ENCODE data around the gene NFIB.
A peak's percentile ranks its signal among the peaks of the same experiment; 100 is the strongest.

NFIB gene

DNA sequence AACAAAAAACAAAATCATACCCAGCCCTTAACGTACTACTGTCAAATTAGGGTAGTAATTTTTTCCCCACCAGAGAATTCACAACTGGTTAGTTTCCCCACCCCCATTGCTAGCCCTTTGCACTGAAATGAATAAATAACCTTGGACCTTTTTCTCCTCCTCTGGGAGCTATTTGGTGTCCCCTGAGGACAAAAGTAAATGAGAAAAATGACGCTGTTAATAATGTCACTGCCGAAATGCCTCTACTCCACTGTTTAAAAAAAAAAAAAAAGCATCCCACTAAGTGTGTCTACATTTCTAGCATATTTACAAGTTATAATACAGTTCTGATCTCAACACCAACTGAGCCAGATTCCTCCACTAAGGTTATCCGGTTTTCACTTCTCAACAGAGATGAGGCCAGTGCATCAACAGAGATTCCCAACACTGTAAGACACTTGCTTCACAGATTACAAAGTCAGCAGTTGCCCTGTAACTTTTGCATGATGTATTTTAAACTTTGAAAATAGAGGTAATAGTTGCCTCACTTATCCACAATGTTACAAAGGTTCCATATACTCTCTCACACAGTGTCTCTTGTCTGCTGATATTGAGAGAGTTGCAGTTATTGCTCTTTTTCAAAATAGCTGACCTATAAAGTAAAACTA, 5.1 kb upstream of the NFIB start:
- no peak for DNase-seq

- DNase-seq: no peak
Measured at GRCh38 chr9:14318361-14318760, 4.4 kb upstream of the NFIB start.

GRCh38 chr9:14317667-14318320, 3.9 kb upstream of the NFIB start:
- DNase-seq: no peak

DNA sequence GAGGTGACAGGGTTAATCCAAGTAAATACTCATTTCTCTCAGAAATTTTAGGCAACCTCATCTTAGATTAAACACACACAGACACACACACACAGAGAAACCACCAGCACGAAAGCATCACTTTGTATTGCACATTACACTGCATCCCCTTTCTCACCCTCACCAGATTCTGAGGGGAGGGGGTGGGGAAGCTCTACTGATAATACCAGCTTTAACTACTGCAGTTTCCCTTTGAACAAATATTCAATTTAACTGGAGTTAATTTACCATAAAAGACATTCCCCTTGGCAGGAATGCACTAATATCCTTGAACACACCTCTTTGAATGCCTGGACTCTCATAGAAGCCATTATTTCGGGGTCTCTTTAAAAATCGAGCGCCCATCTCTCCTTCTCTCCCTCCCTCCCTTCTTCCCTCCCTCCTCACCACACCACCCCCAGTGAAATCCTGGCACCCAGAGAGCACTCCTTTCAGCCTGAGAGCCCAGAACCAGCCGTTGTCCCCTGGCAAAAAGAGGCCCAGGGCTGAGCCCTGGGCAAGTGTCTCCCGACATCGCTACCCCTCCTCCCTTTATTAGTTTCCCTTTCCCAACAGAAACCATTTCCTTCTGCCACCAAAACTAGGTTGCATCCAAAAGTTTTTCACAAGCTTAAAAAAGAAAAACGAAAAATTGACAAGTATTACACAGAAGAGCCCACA, 2.8 kb upstream of the NFIB start:
- no peak for DNase-seq

DNA sequence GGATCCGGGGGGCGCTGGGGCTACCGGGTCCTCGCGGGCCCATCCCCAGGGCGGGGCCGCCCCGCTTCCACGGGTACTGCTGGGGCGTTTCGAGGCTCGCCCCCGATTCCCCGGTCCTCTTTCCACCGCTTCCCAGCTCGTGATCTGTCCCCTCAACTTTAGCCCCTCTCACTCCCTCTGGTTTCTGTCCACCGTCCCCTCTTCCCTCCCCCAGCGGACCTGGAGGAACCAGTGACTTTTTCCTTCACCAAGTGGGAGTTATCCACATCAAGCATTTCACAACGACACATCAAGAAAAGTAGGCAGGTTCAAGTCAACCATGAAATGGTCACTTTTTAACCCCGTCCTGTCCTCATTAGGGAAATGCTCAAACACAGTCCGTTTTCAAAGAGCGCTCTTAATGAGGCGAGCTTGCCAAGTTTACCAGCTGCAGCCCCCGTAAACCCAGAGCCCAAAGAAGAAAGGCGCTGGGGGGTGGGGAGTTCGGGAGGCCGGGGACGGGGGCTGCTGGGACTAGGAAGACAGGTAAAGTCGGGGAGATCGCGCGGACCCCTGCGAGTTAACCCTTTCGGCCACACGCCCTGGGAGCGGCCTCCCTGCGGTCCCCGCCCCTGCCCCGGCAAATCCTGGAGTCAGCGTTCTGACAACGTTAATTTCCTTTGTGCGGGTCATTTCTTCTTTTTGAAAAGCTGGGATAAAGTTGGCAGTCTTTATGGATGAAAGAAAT, 2.1 kb upstream of the NFIB start:
- DNase-seq: no peak

DNA sequence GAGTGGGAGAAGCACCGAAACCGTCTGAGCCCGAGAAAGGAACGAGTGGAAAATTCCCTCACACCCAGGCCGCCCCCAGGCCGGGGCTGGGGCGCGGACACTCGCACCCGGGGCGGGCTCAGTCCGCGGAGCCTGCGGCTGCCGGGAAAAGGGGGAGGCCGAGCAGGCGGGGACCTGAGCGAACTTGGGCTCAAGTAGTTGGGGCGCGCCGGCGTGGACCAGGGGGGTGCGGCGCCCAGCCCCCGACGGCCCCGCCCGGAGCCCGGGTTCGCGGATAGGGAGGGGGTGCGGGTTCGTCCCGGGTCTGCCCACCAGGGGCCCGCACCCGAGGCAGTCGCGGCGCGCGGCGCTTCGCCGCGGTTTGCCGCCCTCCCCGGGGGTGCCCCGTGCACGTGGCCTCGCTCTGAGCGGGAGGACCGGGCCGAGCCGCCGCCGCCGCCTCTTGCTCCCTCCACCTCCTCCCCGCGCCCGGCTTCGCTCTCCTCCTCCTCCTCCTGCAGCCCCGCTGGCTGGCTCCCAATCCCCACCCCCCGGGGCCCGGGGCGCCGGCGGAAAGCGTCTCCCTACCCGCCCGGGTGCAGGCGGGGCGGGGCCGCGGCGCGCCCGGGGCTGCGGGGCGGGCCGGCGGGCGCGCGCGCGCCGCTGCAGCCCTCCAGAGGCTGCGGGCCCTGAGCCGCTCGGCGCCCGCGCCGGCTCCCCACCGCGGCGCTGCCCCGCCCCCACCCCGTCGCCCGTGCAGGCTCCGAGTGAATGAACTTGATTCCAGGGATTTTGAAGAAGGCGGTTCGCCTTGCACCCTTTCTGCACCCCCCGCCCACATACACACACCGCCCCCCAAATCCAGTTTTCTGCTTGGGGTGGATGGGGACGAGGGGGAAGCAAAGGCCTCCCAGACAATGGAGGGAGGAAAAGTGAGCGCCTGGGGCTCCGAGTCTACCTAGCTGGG, 1.3 kb upstream of the NFIB start:
- DNase-seq: peak; percentile 32

DNA sequence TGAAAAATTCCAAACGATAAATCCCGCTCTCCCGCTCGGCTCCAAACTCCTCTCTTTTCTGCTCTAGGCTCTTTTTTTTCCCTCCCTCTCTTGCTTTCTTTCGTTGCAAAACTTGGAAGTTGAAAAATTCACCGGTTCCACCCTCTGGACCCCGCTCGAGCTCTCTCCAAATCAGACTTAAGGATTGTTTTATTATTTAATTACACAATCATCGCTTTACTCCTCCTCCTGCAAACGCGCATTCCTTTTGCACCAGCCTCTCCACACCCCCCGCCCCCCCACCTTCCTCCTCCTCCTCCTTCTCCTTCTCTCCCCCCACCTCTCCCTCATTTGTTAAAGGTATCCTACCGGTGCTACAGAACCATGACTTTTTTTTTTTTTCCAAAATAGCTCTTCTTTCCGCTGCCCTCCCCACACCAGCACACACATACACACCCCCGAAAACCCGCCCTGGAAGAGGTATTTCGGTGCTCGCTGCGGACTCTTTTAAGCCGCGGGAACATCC, 535 bp upstream of the NFIB start:
- DNase-seq: peak; percentile 32

DNA sequence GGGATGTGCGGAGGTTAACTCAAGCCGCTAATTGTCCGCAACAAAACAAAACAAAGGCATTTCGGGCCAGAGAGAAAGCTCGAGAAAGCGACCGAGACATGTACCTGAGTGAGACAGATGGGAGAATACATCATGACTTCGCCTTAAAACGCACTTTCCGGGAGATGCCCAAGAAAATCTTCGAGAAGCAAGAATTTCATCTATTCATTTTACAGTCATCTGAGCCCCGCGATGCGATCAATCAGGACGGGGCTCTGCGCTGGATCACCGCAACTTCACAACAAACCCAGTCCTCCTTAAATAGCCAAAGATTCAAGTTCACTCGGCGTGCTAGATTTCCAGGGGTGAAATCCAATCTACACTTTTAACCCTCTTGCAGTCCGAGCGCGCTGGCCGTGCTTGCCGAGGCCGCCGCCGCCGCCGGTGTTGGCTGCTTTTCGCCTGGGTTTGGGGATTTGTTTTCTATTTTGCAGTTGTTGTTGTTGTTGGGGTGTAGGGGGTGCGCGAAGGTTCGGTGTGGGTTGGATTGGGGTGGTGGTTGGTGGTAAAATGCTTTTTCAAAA, 482 bp downstream of the NFIB start:
- peak; percentile 20 for DNase-seq

DNA sequence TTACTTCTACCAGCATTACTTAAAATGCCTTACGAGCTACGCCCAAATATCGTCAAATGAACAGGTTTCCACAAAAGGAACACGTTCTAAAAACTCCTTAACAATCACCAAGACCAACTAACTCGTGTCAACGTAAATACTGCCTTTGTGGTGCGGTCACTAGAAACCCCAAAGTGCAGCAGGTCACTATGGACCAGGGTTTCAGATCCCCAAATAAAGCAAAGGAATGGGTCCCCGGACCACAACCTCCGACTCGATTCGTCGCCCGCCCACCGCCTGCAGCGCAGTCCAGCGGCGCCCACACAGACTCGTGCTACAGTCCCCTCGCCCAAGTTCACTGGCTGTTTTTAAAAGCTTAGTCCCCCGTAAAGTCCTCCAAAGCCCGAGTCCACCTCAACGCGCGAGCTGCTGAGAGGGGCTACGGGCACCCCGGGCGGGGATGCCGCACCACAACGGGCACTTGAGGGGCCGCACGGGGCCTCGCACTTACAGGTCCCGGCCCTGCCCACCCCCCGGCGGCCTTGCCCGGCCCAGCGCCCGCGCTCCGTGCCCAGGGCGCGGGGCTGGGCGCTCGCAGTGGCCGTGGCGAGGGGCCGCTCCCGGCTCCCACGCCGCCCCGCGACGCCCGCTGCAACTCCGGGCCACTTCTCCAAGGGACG, 1.1 kb downstream of the NFIB start:
- DNase-seq: no peak

DNA sequence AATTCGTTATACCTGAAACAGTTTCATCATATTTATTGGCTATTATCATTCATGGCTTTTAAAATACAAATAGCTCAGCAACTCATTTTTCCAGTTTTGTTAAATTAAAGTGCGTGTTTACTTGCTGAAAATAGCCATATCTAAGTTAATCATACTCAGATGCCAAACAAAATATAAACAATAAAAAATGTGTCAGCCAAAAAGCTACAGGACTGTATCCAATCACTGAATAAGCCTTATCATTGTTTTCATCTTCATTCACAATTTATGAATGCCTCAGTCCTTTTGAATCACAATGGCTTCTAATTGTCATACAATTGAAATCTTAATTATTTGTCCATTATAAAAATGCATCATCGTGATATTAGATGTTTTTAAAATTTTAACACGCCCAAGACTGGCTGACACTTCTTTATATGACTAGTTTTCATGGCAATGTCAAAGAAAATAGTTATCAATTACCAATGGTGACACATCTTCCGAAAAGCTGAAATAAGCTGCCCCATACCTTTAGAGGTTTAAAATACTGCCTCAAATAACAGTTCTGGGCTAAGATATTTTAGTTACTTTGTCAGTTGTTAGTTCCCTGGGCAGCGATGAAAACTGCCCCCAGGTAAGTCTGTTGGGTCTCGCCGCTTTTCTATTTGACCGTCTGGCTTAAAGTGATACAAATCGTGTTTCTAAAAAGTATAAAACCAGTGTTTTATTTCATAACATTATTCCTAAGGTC, 1.8 kb downstream of the NFIB start:
- no peak for DNase-seq

DNA sequence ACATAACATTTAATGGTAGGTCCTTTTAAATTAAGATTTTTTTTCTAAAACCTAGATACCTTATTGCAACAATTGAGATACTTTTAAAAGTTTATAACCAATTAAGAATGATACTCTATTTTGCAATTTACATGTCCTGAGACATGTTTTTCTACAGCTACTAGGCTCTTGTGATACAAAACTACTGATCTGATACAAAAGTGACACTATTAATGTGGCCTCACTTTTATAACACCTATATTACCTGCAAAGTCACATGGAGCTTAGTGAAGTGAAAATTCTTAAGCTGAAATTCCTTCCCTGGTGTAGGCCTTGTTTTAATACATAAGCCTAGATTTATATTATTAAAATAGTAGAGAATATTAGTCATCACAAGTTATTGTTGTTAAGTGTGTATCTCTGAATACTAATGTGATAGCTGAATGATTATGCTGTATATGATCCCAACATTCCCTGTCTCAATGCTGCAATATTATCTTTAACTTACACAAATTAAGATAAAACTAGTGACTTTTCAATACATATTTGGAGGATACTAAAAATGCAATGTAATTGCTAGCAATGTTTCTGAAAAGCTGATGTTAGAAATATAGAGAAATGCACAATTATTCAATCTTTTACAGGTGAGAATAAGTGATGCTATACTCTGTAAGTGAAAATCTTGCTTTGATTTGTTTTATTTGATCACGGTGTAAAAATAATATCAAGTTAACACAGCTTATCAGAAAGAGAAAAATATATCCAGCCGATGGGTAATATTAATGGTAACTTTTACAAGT, 2.6 kb downstream of the NFIB start:
- no peak for DNase-seq

DNA sequence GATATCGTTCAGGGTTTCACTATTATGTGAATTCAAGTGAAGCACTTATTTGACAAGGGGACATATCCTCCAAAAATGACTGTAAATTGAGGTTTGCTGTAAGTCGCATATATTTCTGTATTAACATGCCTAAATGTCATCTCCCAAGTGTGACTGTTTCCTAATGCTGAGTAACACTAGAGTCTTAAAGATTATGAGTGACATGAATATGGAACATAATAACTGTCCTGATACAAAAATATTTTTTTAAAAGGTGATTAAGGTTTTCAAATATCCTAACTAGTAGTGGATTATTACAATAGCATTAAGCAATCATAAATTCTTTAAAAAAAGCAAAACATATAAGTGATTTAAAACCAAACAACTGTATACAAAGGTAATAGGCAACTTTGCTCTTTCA, 3.6 kb downstream of the NFIB start:
- DNase-seq: no peak

- DNase-seq: no peak
Measured at GRCh38 chr9:14309403-14309802, 4.5 kb downstream of the NFIB start.

GRCh38 chr9:14308853-14309145, 5.1 kb downstream of the NFIB start:
- DNase-seq: no peak

DNA sequence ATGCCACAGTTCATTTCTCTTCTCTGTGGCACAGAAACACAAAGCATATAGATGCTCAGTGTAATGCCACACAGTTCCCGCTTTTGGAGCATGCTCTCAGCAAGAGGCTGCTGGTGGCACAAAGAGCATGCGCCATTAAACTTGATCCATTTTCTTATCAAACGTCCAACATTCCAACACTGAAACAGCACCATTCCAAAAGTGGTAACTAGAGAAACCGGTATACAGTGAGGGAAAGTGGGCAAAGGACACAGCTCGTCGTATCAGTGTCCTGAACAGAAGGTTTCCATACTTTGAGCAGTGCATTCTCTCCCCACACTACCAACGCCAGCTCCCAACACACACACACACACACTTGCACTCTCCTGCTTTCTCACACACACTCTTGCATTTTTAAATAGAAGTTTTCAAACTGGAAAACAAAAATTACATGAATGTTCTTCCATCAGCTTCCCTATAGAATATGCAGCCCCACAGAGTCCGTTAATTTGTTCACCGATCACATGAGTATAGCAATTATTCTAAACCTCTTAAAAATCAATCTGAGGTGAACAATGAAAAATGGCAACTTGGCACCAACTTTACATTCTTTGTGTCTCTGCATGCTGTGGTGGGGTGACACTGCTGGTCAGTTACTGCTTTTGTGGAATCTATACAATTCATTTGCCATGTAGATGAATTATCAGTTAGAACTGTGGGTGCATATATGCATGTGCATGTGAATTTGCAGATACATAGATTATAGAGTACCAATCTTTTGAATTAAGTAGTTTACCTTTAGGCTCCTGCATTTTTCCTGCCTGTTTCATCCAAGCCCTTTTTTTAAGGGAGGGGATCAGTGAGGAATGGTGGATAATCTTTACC, 5.7 kb downstream of the NFIB start:
- no peak for DNase-seq

DNA sequence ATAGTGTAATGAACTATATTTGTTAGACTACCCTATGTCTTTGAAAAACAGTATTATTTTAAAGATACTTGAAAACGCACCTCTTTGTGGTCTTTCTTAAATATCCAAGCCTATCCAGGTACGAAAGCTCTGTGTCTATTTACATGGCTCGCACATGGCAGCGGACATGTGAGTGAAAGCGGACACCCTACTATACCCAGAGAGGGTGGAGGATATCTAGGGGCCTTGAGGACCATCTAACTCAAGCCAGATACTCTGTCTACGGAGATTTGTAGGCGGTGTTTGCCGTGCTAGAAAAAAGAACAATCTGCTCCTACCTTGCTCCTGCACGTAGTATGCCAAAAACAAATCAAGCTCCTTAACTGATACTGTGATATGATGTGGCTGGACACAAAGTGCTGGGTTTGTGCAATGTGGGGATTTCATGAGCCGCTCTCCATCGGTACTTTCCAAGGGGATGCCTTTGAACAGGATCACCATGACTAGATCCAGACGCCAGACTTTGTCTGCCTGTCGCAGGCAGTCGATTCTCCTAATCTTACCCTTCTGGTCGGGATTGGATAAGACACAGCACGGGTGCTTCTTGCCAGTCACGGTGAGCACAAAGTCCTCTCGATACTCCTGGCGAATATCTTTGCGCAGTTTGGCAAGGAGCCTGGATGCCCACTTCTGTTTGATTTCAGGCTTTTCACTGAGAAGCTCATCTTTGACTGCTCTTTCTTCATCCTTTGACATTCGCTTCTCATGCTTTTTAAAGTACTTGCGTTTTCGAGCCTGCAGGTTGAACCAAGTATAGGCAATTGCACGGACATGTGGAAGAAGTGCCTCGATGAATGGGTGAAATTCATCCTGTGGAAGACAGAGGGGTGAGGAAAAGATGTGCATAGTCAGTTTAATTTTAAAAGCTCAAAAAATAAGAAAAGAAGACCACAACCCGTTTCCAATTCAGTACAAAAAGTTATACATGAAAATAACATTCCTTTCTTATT, 7.0 kb downstream of the NFIB start:
- DNase-seq: no peak

DNA sequence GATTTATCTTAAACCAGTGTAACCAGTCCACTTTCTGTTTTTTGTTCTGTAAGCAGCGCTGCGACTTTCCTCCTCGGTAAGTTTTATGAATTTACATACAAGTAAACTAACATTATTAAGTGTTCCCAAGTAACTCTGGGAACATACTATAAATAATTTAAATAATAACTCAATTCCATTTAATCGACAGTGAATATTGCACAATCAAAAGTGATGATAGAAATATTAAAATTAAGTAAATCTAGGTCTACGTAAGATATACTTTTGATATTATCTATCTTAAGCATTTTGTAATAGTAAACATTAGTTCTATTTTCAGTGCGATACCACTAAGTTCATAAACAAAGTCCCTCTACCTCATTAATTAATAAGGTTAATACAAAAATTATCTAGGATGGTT, 7.8 kb downstream of the NFIB start:
- no peak for DNase-seq

- DNase-seq: no peak
Measured at GRCh38 chr9:14304259-14304658, 9.7 kb downstream of the NFIB start.

All from HCEC 1CT (cell line).